Neuronal stem cell (in vitro differentiated cells): ENCODE measurements around the gene PEMT.
A peak's percentile ranks its signal among the peaks of the same experiment; 100 is the strongest.

ENCODE experiments used
- DNase-seq: peaks from one replicate; pipeline ENCODE4 v3.0.0-alpha.2; 2013; ENCODE audit warnings: low spot score
- H2AFZ ChIP-seq: one replicate; pipeline ENCODE4 v1.6.1; 2013; ENCODE audit warnings: mild to moderate bottlenecking, low read length, inconsistent platforms
- H2AK5ac ChIP-seq: 2 replicates; pipeline ENCODE4 v1.6.1; 2013; ENCODE audit warnings: low read depth, mild to moderate bottlenecking, inconsistent platforms, low read length, moderate library complexity, mixed read lengths
- H2BK120ac ChIP-seq: 2 replicates; pipeline ENCODE4 v1.6.1; 2013; ENCODE audit warnings: low read depth, mild to moderate bottlenecking, inconsistent platforms, low read length, moderate library complexity, mixed read lengths
- H2BK12ac ChIP-seq: one replicate; pipeline ENCODE4 v1.6.1; 2013; ENCODE audit warnings: low read length, inconsistent platforms
- H2BK15ac ChIP-seq: 2 replicates; pipeline ENCODE4 v1.6.1; 2013; ENCODE audit warnings: mild to moderate bottlenecking, low read length, inconsistent platforms, mixed read lengths
- H2BK5ac ChIP-seq: one replicate; pipeline ENCODE4 v1.6.1; 2013; ENCODE audit warnings: inconsistent platforms, mild to moderate bottlenecking, low read length, moderate library complexity
- H3K14ac ChIP-seq: one replicate; pipeline ENCODE4 v1.6.1; 2013; ENCODE audit warnings: low read length, inconsistent platforms
- H3K18ac ChIP-seq: 2 replicates; pipeline ENCODE4 v1.6.1; 2013; ENCODE audit warnings: low read length, inconsistent platforms
- H3K23ac ChIP-seq: 2 replicates; pipeline ENCODE4 v1.6.1; 2013; ENCODE audit warnings: low read depth, mild to moderate bottlenecking, mixed read lengths, low read length, inconsistent platforms; ENCODE audit not compliant: poor library complexity
- H3K27ac ChIP-seq: replicated peaks from 3 replicates; pipeline ENCODE4 v1.5.1; 2013; ENCODE audit warnings: low read length, inconsistent platforms
- H3K27me3 ChIP-seq, 3 experiments: 2 replicates each; pipeline ENCODE4 v1.6.1; 2013; ENCODE audit warnings: low read length in 3 of 3, mild to moderate bottlenecking in 2 of 3, inconsistent platforms in 1 of 3, low read depth in 1 of 3, mixed read lengths in 1 of 3, moderate library complexity in 1 of 3; ENCODE audit not compliant: control insufficient read depth in 3 of 3, insufficient read depth in 3 of 3
- H3K36me3 ChIP-seq, 2 donors: replicated peaks in 1 of 2; 2 replicates each; pipeline ENCODE4 v1.6.1; 2013; ENCODE audit warnings: low read length in 2 of 2; ENCODE audit not compliant: control insufficient read depth in 2 of 2, insufficient read depth in 2 of 2
- H3K4ac ChIP-seq: 2 replicates; pipeline ENCODE4 v1.6.1; 2013; ENCODE audit warnings: inconsistent platforms, mild to moderate bottlenecking, low read length, moderate library complexity
- H3K4me1 ChIP-seq, 2 donors: 1 replicate in 1 of 2; 2 replicates in 1 of 2; pipeline ENCODE4 v1.6.1; 2013; ENCODE audit warnings: low read length in 2 of 2, low read depth in 1 of 2; ENCODE audit not compliant: control insufficient read depth in 2 of 2, insufficient read depth in 1 of 2
- H3K4me2 ChIP-seq: one replicate; pipeline ENCODE4 v1.6.1; 2013; ENCODE audit warnings: mild to moderate bottlenecking, low read length, inconsistent platforms; ENCODE audit not compliant: insufficient read depth, poor library complexity, severe bottlenecking
- H3K4me3 ChIP-seq, 2 donors: 2 replicates each; pipeline ENCODE4 v1.5.1; 2013; ENCODE audit warnings: low read length in 2 of 2, mild to moderate bottlenecking in 2 of 2, inconsistent platforms in 1 of 2, moderate library complexity in 1 of 2
- H3K79me1 ChIP-seq: one replicate; pipeline ENCODE4 v1.6.1; 2013; ENCODE audit warnings: low read depth, mild to moderate bottlenecking, inconsistent platforms, low read length, moderate library complexity
- H3K9ac ChIP-seq: one replicate; pipeline ENCODE4 v1.6.1; 2013; ENCODE audit warnings: mild to moderate bottlenecking, low read depth, low read length, inconsistent platforms; ENCODE audit not compliant: poor library complexity
- H3K9me3 ChIP-seq, 2 donors: replicated peaks in 1 of 2; 2 replicates each; pipeline versions ENCODE3 to v1.6.1; 2013; ENCODE audit warnings: low read length in 2 of 2, mild to moderate bottlenecking in 2 of 2, inconsistent platforms in 1 of 2, low read depth in 1 of 2, mixed read lengths in 1 of 2, moderate library complexity in 1 of 2; ENCODE audit not compliant: control insufficient read depth in 2 of 2, insufficient read depth in 1 of 2
- H4K8ac ChIP-seq: one replicate; pipeline ENCODE4 v1.6.1; 2013; ENCODE audit warnings: low read depth, mild to moderate bottlenecking, inconsistent platforms, low read length, moderate library complexity
- H4K91ac ChIP-seq: one replicate; pipeline ENCODE4 v1.6.1; 2013; ENCODE audit warnings: low read length, low read depth, mild to moderate bottlenecking, inconsistent platforms; ENCODE audit not compliant: poor library complexity
- WGBS, 2 donors: extraction: QIAGEN DNeasy Blood & Tissue Kit; methylation state at CpG; one replicate each; pipeline ENCODE4 v1.1.7; 2013; ENCODE audit warnings: missing lambda C conversion rate in 2 of 2, mixed read lengths in 1 of 2; ENCODE audit not compliant: insufficient read length in 2 of 2, insufficient replicate concordance in 1 of 2; ENCODE audit errors: extremely low coverage in 2 of 2; 5-methylcytosine and 5-hydroxymethylcytosine counted together

PEMT gene

DNA sequence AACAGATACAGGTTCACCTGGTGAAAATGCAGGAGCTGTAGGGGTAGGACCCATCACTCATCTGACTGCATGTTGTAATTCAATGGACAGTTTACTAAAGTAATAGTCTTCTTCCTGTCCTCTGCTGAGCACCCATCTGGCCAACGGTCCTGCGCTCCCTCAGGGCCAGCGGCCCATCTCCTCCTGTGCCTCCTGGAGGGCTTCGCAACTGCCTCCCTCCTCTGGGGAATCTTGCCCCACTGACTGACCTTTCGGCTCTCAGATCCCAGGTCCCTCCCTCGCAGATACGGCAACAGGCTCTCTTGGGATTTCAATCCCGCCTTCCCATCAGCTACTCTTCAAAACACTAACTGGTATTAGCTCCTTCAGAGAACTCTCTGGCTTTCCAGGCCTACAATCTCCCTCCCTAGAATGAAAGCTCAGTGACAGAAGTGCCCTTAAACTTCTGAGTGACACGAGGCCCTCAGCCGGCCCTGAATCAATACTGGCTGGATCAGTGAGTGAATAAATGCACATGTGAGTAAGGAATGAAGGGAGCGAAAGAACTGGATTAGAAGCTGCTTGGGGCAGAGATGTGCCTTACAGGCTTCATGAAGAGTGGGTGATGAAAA, 1.3 kb downstream of the PEMT start:
- no peak overlapping the region for H3K27ac ChIP-seq
- no peak overlapping the region for H2AK5ac ChIP-seq
- H3K4me3 ChIP-seq = peak overlapping the region in 1 of 2 donors; percentile 72
- H2BK15ac ChIP-seq = no peak overlapping the region
- no peak overlapping the region for H4K91ac ChIP-seq
- H3K4me1 ChIP-seq = peaks cover 7% of the 10 kb centered on the region in 2 donors
- no peak overlapping the region for H2BK5ac ChIP-seq
- peak overlapping the region; percentile 98 for H2AFZ ChIP-seq
- peaks cover 10% of the 10 kb centered on the region for H3K79me1 ChIP-seq
- peak overlapping the region; percentile 82 for H3K4me2 ChIP-seq
- no peak overlapping the region for H4K8ac ChIP-seq
- DNase-seq = no peak
- no peak overlapping the region for H2BK120ac ChIP-seq
- no peak overlapping the region for H3K9ac ChIP-seq
- no peak overlapping the region for H2BK12ac ChIP-seq
- WGBS, 2 donors = no CpG with 5 or more reads among the region's 11 CpGs
- peaks cover 0 to 2% of the 10 kb centered on the region in 2 donors for H3K36me3 ChIP-seq
- H3K4ac ChIP-seq = no peak overlapping the region
- no peak overlapping the region for H3K23ac ChIP-seq
- no peaks in the 10 kb centered on the region for H3K27me3 ChIP-seq
- no peak overlapping the region for H3K14ac ChIP-seq
- H3K18ac ChIP-seq = no peak overlapping the region
- peaks cover 0 to 2% of the 10 kb centered on the region in 2 donors for H3K9me3 ChIP-seq

DNA sequence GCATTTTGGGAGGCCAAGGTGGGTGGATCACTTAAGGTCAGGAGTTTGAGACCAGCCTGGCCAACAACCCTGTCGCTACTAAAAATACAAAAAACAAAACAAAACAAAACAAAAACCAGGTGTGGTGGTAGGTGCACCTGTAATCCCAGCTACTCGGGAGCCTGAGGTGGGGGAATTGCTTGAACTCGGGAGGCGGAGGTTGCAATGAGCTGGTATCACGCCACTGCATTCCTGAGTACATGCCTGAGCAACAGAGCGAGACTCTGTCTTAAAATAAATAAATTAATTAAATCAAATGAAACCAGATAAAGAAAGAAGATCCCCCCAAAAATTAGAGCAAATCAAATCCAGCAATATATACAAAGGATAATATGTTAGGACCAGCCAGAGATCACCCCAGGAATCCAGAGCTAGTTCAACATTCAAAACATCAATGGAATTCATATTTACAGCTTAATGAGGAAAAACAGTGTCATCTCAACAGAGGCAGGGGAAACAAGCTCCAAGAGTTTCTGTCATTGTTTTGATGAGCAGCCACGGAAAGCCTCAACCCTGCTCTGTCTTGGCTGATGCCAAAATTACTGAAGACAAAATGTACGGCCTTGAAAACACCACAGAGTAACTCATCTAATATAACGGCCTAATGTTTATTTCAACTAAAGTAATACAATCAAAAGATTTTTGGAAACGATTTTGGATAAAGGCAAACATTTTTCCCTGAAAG, 3.7 kb downstream of the PEMT start:
- H3K4me1 ChIP-seq = peaks cover 5% of the 10 kb centered on the region in 2 donors

GRCh38 chr17:17582372-17582771, 9.1 kb downstream of the PEMT start:
- Histone ChIP-seq H3K4ac (no peak overlapping the region), H2BK15ac (no peak overlapping the region), H4K91ac (no peak overlapping the region), H2AFZ (no peak overlapping the region), H2BK120ac (no peak overlapping the region), H3K18ac (no peak overlapping the region), H3K9me3 (no peaks in the 10 kb centered on the region), H3K4me3 (no peak overlapping the region), H2BK5ac (no peak overlapping the region), H2AK5ac (peak overlapping the region; percentile 21), H3K23ac (no peak overlapping the region), H3K27me3 (no peaks in the 10 kb centered on the region), H3K27ac (no peak overlapping the region), H3K79me1 (peaks cover 7% of the 10 kb centered on the region), H2BK12ac (no peak overlapping the region), H4K8ac (peak overlapping the region; percentile 30), H3K9ac (no peak overlapping the region), H3K4me1 (no peaks in the 10 kb centered on the region), H3K4me2 (no peak overlapping the region), H3K36me3 (peaks cover 1 to 2% of the 10 kb centered on the region in 2 donors), H3K14ac (no peak overlapping the region)
- no CpG with 5 or more reads among the region's 6 CpGs for WGBS, 2 donors
- DNase-seq = no peak

More for the DNA sequence above, 3.7 kb downstream of the PEMT start:
- no peak overlapping the region for H3K18ac ChIP-seq
- peaks cover 2% of the 10 kb centered on the region in 2 donors for H3K36me3 ChIP-seq
- H2BK5ac ChIP-seq = no peak overlapping the region
- no peak overlapping the region for H2BK12ac ChIP-seq
- H2AFZ ChIP-seq = no peak overlapping the region
- DNase-seq = no peak
- H3K4ac ChIP-seq = no peak overlapping the region
- H3K4me3 ChIP-seq = no peak overlapping the region
- H3K14ac ChIP-seq = no peak overlapping the region
- H2BK120ac ChIP-seq = no peak overlapping the region
- no peaks in the 10 kb centered on the region for H3K9me3 ChIP-seq
- H3K4me2 ChIP-seq = no peak overlapping the region
- H3K9ac ChIP-seq = no peak overlapping the region
- H3K23ac ChIP-seq = no peak overlapping the region
- H4K8ac ChIP-seq = no peak overlapping the region
- WGBS, 2 donors = no CpG with 5 or more reads among the region's 10 CpGs
- peaks cover 14% of the 10 kb centered on the region for H3K79me1 ChIP-seq
- H3K27me3 ChIP-seq = no peaks in the 10 kb centered on the region
- no peak overlapping the region for H3K27ac ChIP-seq
- H4K91ac ChIP-seq = no peak overlapping the region
- no peak overlapping the region for H2BK15ac ChIP-seq
- no peak overlapping the region for H2AK5ac ChIP-seq

DNA sequence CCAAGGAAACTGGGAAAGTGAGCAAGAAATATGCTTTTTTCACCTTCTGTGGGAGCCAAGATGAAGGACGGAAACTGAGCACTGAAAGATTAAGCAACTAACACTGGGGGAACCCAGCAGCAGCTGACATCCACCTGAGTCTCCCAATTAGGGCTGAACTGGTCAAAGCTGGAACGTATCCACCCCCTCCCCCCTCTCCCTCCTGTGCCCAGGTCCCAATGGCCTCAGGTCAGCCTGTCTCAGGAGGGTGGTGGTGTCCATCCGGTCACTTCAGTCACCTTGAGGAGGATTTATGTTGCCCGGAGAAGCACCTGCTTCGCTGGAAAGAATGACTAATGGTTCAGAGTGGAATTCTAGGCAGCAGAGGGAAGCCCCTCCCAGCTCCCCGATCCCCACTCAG, 10.0 kb downstream of the PEMT start:
- no peak overlapping the region for H3K9ac ChIP-seq
- H3K36me3 ChIP-seq = peaks cover 5 to 6% of the 10 kb centered on the region in 2 donors
- no peak overlapping the region for H2AFZ ChIP-seq
- no peaks in the 10 kb centered on the region for H3K27me3 ChIP-seq
- no peaks in the 10 kb centered on the region for H3K4me1 ChIP-seq
- H3K4me3 ChIP-seq = no peak overlapping the region
- no peak overlapping the region for H3K4ac ChIP-seq
- no peak overlapping the region for H3K23ac ChIP-seq
- WGBS, 2 donors = no CpG with 5 or more reads among the region's 6 CpGs
- H4K8ac ChIP-seq = no peak overlapping the region
- no peak overlapping the region for H2AK5ac ChIP-seq
- H2BK120ac ChIP-seq = no peak overlapping the region
- no peak overlapping the region for H3K4me2 ChIP-seq
- no peak overlapping the region for H3K18ac ChIP-seq
- no peak overlapping the region for H2BK15ac ChIP-seq
- H2BK5ac ChIP-seq = no peak overlapping the region
- no peak overlapping the region for H3K14ac ChIP-seq
- H3K27ac ChIP-seq = no peak overlapping the region
- no peak overlapping the region for H4K91ac ChIP-seq
- no peak for DNase-seq
- peaks cover 7% of the 10 kb centered on the region for H3K79me1 ChIP-seq
- H2BK12ac ChIP-seq = no peak overlapping the region
- no peaks in the 10 kb centered on the region for H3K9me3 ChIP-seq
